HL-60/S4 treated with phorbol 12-myristate 13-acetate at 8.2 ng/mL for 4 days and 3 days (cell line): ENCODE data around the gene POTEC.
"Not testable (repeated sequence)": the region's sequence is repeated elsewhere in the genome, so short reads cannot be mapped to it uniquely, and the experiment has no call there.

Experiments
- in situ Hi-C: fragments of 300-500 bp; cut with MboI; formaldehyde crosslinking; loops from 2 replicates; pipeline ENCODE4 v1.15.0; 2022; ENCODE audit warnings: low sequenced_read_pairs

The POTEC gene

GRCh38 chr18:14543446-14543964, at the start of gene POTEC:
POTEC (minus strand) TSS chr18:14543600; CDS start chr18:14543146, 454 bp downstream.
- in situ Hi-C loops: not testable (repeated sequence)

- in situ Hi-C loops: no loop called here
Observed at GRCh38 chr18:14577971-14578370, 34.6 kb upstream of the POTEC start.

- in situ Hi-C loops: not testable (repeated sequence)
Observed at GRCh38 chr18:14559502-14559901, 16.1 kb upstream of the POTEC start.

- in situ Hi-C loops: not testable (repeated sequence)
Observed at GRCh38 chr18:14531659-14532058, 11.7 kb downstream of the POTEC start.

- in situ Hi-C loops: not testable (repeated sequence)
Observed at GRCh38 chr18:14510707-14511106, 32.7 kb downstream of the POTEC start.

GRCh38 chr18:14503691-14504090, 39.7 kb downstream of the POTEC start:
- in situ Hi-C loops: not testable (repeated sequence)

DNA sequence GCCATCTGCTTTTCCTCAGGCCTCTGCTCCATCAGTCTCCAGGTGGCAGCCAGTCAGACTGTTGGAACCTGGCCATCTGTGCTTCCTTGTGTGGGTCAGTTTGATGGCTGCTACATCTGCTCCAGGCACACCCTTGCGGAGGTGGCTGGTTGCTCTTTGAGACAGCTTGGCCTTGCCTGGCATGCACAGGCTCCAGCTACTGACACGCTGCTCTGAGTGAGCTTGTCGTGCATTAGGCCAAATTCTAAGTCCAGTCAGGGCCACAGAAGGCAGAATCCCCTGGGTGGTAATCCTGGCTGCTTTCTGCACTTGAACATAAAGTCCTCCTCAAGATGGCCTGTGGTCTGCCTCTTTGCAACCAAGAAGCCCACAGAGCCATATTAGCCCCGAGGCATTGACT, 41.5 kb downstream of the POTEC start:
- in situ Hi-C loops: not testable (repeated sequence)

- in situ Hi-C loops: not testable (repeated sequence)
Observed at GRCh38 chr18:14489256-14490014, 54.0 kb downstream of the POTEC start.

DNA sequence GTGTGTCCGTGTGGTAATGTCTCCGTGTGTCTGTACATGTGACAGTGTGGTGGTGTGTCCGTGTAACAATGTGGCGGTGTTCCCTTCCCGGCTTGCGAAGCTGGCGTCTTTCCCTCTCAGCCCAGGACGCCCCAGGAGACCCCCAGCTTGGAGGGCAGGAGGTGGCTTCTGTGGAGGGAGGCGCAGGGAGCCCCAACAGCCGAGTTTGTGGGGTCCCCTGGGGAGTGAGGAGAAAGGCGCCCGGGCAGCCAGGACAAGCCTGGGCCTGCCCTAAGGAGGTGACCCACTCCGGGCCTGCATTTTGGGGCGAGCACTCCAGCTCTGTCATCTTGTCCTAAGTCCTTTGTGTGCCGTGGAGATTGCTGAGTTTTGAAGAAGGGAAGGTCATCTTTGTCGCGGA, 54.6 kb downstream of the POTEC start:
- in situ Hi-C loops: not testable (repeated sequence)

- in situ Hi-C loops: not testable (repeated sequence)
Observed at GRCh38 chr18:14486926-14487580, 56.3 kb downstream of the POTEC start.

DNA sequence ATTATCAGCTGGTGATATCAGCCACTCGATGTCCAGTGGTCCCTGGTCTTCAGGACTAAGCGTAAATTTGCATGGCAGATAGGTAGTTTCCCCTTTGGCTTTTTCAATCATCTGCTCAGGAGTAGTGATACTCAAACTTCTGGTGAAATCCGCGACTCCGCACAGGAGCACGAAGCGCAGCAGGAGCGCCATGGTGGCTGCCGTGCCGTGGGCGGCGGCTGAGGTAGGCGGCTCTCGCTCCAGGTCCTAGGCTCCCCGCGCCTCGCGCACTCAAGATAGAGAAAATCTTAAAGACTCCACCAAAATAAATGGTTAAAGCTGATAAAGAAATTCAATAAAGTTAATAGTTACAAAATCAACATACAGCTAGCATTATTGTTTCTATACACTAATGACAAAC, 64.3 kb downstream of the POTEC start:
- in situ Hi-C loops: not testable (repeated sequence)

DNA sequence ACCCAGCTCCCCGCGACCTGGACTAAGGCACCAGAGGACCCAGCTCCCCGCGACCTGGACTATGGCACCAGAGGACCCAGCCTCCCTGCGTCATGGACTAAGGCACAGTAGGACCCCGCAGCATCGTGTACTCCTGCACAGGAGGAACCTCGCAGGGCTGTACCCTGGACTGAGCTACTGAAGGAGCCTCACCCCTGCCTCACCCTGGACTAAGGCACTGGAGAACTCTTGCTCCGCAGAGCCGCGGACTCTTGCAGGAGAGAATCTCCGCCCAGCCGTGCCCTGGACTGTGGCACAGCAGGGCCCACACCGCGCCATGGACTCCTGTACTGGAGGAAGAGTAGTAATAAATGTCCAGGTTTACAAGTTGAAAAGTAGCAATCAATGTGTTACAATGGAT, 67.9 kb downstream of the POTEC start:
- in situ Hi-C loops: not testable (repeated sequence)

GRCh38 chr18:14474752-14475151, 68.6 kb downstream of the POTEC start:
- in situ Hi-C loops: not testable (repeated sequence)

- in situ Hi-C loops: not testable (repeated sequence)
Observed at GRCh38 chr18:14474007-14474720, 69.2 kb downstream of the POTEC start.

- in situ Hi-C loops: not testable (repeated sequence)
Observed at GRCh38 chr18:14473250-14474006, 70.0 kb downstream of the POTEC start.

GRCh38 chr18:14471286-14471685, 72.1 kb downstream of the POTEC start:
- in situ Hi-C loops: not testable (repeated sequence)

DNA sequence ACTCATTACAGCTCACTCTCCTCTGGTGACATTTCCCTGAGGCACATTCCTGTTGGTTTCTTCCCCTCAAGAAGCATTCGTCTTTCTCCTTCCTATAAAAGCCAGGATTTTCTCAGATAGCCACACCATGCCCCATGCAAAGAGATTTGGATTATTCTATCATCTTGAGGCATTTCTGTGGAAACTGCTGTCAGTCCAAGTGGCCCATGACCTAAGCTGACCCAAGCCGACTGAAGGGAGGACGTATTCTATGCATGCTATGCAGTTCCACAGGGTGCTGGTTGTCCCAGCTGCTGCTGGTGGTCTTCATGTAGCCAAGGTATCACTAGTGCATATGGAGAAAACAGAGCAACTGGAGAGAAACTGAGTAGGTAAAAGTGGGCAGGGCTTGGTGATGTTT, 73.0 kb downstream of the POTEC start:
- in situ Hi-C loops: not testable (repeated sequence)

GRCh38 chr18:14470046-14470445, 73.4 kb downstream of the POTEC start:
- in situ Hi-C loops: not testable (repeated sequence)

- in situ Hi-C loops: not testable (repeated sequence)
Observed at GRCh38 chr18:14465989-14466388, 77.4 kb downstream of the POTEC start.
